K562 (cell line): Measurements from ENCODE around the gene UBALD2. TPM values are rescaled to one million over a fixed set of nuclear protein-coding genes. Genes with fewer than 3 reads are reported as not detected.
A peak's percentile ranks its signal among the peaks of the same experiment; 100 is the strongest.

ENCODE experiments used
- MTA3 ChIP-seq: fragments of 450-650 bp; formaldehyde crosslinking; IDR thresholded peaks from 2 replicates; pipeline ENCODE4 v1.6.1; 2017; ENCODE audit warnings: mild to moderate bottlenecking, borderline replicate concordance
- NR2C2 ChIP-seq, 2 experiments: fragments of 200-800 bp in 1 of 2; sonication (Bioruptor generic) in 1 of 2; sonication (generic) in 1 of 2; formaldehyde crosslinking in 1 of 2; IDR thresholded peaks; 2 replicates each; pipeline versions ENCODE4 v1.6.1 to v1.8.0; 2016 to 2022; ENCODE audit warnings: mild to moderate bottlenecking in 1 of 2, missing compliant biosample characterization in 1 of 2, missing genetic modification characterization in 1 of 2, missing genetic modification reagents in 1 of 2
- NR4A1 ChIP-seq, 2 experiments: fragments of 250-450 bp in 1 of 2; fragments of 450-650 bp in 1 of 2; sonication (Bioruptor Pico) in 1 of 2; IDR thresholded peaks; 2 replicates each; pipeline versions ENCODE4 v1.4.0 to v1.6.1; 2016 to 2020; ENCODE audit warnings: mild to moderate bottlenecking in 2 of 2, missing compliant biosample characterization in 1 of 2, missing genetic modification characterization in 1 of 2, moderate library complexity in 1 of 2
- POLR2AphosphoS2 ChIP-seq: IDR thresholded peaks from 2 replicates; pipeline ENCODE4 v1.6.1; 2012; ENCODE audit warnings: low read length, improper control_type of control experiment
- RAD51 ChIP-seq: fragments of 450-650 bp; IDR thresholded peaks from 2 replicates; pipeline ENCODE4 v1.7.1; 2016; ENCODE audit warnings: low read depth, mild to moderate bottlenecking, borderline replicate concordance
- RBM22 ChIP-seq: fragments of 200-400 bp; formaldehyde crosslinking; IDR thresholded peaks from 2 replicates; pipeline ENCODE4 v1.6.1; 2018; ENCODE audit warnings: low read length, low read depth; ENCODE audit not compliant: poor library complexity, severe bottlenecking
- SUPT5H ChIP-seq: fragments of 450-650 bp; IDR thresholded peaks from 2 replicates; pipeline ENCODE4 v1.6.1; 2016
- XRCC5 ChIP-seq: fragments of 200-400 bp; formaldehyde crosslinking; IDR thresholded peaks from 2 replicates; pipeline ENCODE4 v1.6.1; 2017; ENCODE audit warnings: low read depth, mild to moderate bottlenecking, low read length
- ZC3H4 ChIP-seq: sonication (generic); formaldehyde crosslinking; IDR thresholded peaks from 2 replicates; pipeline ENCODE4 v1.9.0; 2021; ENCODE audit warnings: missing genetic modification reagents, borderline replicate concordance
- ZNF143 ChIP-seq: sonication (generic); formaldehyde crosslinking; IDR thresholded peaks from 2 replicates; pipeline ENCODE4 v1.9.0; 2022; ENCODE audit warnings: mild to moderate bottlenecking, missing genetic modification reagents
- polyA plus RNA-seq, 8 experiments: library from polyadenylated mRNA; depleted of rRNA in 4 of 8; stranded (reverse) in 5 of 8; unstranded in 3 of 8; fragments of >200 nt; fragmentation: Nextera tagmentation in 2 of 8; fragmentation: Illumina TruSeq in 1 of 8; extraction: Ambion mirVana in 2 of 8; extraction: Trizol in 1 of 8; gene quantifications; 2 replicates each; pipeline versions ENCODE4 v1.2.1 to v1.2.3, GENCODE V29; 2011 to 2014; ENCODE audit warnings: inconsistent platforms in 1 of 8, missing spikeins in 1 of 8
- total RNA-seq, 7 experiments: library from RNA; depleted of rRNA in 6 of 7; stranded (reverse); fragments of >200 nt in 6 of 7; fragmentation: Illumina TruSeq in 2 of 7; extraction: Trizol in 2 of 7; gene quantifications; 2 replicates each; pipeline versions ENCODE4 v1.2.1 to v1.2.3, GENCODE V29; 2011 to 2021; ENCODE audit warnings: low replicate concordance in 1 of 7
- TF ChIP-seq, protein P1 (sequence below): sonication (generic); formaldehyde crosslinking; IDR thresholded peaks from 2 replicates; pipeline ENCODE4 v1.8.0; 2022; ENCODE audit warnings: mild to moderate bottlenecking, missing genetic modification reagents
- TF ChIP-seq, protein P2 (sequence below), 2 experiments: fragments of 450-650 bp; conservative IDR thresholded peaks; 2 replicates each; pipeline ENCODE4 v1.6.1; 2017; ENCODE audit warnings: mild to moderate bottlenecking in 2 of 2, moderate library complexity in 2 of 2

The UBALD2 gene
- total and polyA plus RNA-seq, 9 of the 15 experiments (the other 6 are each of a cell fraction or from before 2014, with no cell fraction given), result 2.3 to 94.1 (median 25.3) TPM

DNA sequence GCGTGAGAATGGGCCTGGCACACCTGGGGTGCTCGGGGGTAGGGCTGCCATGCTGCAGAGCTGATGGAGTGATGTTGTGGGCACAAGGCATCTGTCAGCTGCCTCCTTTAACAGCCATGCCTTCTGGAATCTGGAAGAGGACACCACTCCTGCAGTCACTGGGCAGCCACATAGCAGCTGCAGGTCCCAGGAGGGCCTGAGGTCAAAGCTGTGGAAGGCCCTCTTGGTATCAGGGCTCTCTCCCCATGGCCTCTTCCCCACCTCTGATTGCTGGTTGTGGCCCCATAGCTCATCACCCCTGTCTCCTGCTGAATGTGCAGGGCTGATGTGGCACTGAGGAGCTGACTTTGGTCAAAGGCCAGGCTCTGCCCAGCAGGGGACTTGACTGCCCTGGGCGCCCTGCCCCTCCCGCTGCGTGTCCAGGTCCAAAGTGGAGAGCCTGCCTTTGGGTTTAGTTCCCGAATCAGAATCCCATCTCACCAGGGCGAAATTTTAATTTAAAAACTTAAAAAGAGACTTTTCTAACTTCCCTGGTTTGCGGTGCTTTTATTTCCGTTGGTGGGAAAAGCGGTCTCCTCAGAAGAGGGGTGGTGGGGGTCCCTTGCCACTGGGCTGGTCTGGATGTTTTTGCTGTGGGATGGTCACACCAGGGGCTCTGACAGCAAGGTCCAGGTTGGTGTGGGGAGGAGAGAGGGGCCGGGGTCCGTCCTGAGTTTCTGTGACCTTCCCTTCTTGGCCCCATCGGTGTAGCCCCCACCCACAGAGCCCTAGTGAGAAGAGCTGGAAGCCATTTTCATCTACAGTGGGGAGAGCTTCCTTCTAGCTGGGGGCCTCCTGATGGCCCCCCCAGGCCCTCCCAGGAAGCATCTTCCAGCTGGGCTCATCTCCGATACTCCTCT lies 5.9 kb downstream of the UBALD2 start (continued):
- TF ChIP-seq NR2C2 (CRISPR knock-in tag; IDR thresholded peaks at IDR 0.05), result no peak
- 0 out of 2 replicates have a peak, but pooled peaks have one; percentile 14 for TF ChIP-seq NR2C2 (tag; IDR thresholded peaks at IDR 0.05)
- TF ChIP-seq RBM22, result peak; percentile 70
- no peak for TF ChIP-seq NR4A1 (CRISPR knock-in tag; IDR thresholded peaks at IDR 0.05)
- no peak for TF ChIP-seq NR4A1 (tag; IDR thresholded peaks at IDR 0.05)
- TF ChIP-seq, protein P1, sequence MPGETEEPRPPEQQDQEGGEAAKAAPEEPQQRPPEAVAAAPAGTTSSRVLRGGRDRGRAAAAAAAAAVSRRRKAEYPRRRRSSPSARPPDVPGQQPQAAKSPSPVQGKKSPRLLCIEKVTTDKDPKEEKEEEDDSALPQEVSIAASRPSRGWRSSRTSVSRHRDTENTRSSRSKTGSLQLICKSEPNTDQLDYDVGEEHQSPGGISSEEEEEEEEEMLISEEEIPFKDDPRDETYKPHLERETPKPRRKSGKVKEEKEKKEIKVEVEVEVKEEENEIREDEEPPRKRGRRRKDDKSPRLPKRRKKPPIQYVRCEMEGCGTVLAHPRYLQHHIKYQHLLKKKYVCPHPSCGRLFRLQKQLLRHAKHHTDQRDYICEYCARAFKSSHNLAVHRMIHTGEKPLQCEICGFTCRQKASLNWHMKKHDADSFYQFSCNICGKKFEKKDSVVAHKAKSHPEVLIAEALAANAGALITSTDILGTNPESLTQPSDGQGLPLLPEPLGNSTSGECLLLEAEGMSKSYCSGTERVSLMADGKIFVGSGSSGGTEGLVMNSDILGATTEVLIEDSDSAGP (CRISPR knock-in tag), result no peak
- no peak for TF ChIP-seq XRCC5
- no peak for TF ChIP-seq RAD51
- TF ChIP-seq POLR2AphosphoS2, result peak; percentile 43
- TF ChIP-seq, protein P2, sequence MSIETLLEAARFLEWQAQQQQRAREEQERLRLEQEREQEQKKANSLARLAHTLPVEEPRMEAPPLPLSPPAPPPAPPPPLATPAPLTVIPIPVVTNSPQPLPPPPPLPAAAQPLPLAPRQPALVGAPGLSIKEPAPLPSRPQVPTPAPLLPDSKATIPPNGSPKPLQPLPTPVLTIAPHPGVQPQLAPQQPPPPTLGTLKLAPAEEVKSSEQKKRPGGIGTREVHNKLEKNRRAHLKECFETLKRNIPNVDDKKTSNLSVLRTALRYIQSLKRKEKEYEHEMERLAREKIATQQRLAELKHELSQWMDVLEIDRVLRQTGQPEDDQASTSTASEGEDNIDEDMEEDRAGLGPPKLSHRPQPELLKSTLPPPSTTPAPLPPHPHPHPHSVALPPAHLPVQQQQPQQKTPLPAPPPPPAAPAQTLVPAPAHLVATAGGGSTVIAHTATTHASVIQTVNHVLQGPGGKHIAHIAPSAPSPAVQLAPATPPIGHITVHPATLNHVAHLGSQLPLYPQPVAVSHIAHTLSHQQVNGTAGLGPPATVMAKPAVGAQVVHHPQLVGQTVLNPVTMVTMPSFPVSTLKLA (conservative IDR thresholded peaks at IDR 0.05), result no peak
- TF ChIP-seq SUPT5H, result peak; percentile 37; the same call in 1 of the 2 replicates
- peak; percentile 33; the same call in 1 of the 2 replicates for TF ChIP-seq ZC3H4 (CRISPR knock-in tag)
- TF ChIP-seq ZNF143, result no peak
- TF ChIP-seq MTA3, result peak; percentile 28; the same call in 1 of the 2 replicates
